CD1c-positive myeloid dendritic cell (primary cell): Measurements from ENCODE around the gene CMBL.
"Not testable (repeated sequence)": the region's sequence is repeated elsewhere in the genome, so short reads cannot be mapped to it uniquely, and the experiment has no call there.

Experiments
- DNase-seq: peaks from one replicate; pipeline ENCODE4 v3.0.0-alpha.2; 2016; ENCODE audit errors: extremely low spot score

Gene CMBL

DNA sequence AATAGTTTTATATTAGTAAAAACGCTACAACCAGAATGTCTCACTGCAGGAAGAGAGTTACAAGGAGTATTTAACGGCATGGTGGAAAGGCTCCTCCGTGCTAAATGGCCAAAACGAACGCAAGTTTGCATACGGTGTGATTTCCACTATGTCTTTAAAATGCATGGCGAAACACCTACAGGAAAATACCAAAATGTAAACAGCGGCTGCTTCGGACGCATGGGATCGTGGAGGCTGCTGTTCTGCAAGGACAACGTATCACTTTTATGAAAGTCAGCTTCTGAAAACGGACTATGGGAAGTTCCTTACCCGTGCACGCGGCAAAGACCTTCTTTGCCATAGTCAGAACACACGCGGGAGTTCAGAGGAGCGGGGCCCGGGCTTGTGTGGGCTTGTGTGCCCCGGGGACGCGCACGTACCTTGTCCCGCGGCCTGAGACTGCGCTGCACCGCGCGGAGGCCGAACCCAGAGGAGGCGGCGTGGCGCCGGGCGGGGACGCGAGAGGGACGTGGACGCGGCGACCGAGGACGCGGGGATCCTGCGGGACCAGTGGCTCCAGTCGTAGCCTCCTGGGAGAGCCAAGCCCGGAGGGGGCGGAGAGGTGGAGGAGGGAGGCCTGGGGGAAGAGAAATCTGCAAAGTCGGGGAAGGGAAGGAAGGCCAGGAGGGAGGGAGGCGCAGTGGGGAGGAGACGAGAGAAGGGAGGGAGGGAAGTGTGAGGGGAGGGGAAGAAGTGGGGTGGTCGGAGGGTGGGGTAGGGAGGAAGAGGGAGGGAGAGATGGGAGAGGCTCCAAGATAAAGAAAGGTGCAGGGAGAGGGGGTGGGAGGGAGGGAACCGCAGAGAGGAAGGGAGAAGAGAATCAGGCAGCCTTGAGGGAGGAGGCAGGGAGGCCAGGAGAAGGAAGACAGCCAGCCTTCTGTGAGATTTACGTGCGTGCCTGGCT is at the start of gene CMBL:
CMBL (minus strand) TSS at position 697 of the 943 bp plus-strand sequence. CDS start 17,140 bp downstream, outside the sequence.
- peak; percentile 33 for DNase-seq

DNA sequence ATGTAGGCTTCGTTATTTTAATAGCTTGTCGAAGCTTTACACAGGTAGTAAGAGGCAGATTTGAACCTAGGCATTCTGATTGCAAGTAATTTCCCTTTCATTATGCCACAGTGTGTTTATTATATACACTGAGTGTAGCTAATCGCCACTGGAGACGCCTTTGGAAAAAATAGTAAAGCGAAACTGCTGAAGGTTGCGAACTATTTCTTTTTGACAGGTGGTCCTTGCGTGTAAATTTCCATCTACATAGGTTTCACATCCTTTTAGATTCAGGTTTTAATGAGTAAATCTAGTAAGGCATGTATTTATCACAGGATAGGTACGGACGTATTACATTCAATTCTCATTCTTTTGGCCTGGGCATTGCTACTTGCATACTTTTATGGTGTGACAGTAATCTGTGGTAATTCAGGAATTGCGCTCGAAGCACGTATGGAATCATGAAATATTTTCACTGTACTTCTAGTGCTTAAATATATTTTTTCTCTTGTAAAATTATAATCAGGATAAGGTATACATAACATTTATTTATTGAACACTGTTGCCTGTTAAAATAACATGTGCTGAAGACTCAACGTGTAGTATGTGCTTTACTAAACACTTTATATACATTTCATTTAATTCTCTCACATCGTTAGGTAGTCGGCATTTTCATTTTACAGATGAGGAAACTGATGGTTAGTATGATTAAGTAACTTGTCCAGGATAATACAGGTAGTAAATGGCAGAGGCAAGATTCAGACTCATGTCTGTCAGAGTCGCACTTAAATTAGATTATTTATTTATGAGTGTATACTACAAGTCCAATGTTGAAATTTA is 47.6 kb upstream of the CMBL start:
- peak; percentile 58 for DNase-seq

DNA sequence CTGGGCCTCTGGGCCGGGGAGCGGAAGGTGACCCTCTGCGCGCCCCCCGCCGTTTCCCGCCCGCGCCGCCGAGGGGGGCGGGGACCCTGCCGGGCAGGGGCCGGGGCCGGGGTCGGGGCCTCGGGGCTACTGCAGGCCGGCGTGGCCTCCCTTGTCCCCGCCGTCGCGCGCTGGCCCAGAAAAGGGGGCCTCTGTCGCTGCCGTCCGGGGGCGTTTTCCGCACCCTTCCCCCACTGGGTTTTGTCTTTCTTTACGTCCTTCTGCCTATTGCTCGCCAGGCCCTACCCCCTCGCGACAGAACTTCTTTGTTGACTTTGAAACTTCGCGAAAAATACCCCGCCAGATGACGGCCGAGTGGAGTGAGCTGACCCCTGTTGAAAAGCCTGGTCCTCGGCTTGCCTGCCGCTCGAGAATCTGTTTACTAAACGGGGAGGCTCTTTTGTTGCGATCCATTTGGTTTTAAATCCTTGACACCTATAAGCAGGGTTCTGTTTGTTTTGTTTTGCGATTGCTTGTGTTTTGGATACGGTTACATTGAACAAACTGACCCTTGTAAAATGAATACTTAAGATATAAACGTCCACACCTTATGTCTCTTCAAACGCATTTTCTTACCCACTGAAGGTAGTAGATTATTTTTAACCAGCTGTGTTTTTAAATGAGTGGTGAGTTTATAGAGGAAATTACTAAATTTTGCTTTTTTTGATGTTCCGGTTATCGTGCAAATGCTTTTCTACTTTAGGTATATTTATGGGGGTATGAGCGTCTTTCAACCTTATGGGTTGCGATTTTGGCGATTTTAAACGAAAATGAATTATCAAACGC is 46.6 kb upstream of the CMBL start:
- DNase-seq: peak; percentile 35

DNA sequence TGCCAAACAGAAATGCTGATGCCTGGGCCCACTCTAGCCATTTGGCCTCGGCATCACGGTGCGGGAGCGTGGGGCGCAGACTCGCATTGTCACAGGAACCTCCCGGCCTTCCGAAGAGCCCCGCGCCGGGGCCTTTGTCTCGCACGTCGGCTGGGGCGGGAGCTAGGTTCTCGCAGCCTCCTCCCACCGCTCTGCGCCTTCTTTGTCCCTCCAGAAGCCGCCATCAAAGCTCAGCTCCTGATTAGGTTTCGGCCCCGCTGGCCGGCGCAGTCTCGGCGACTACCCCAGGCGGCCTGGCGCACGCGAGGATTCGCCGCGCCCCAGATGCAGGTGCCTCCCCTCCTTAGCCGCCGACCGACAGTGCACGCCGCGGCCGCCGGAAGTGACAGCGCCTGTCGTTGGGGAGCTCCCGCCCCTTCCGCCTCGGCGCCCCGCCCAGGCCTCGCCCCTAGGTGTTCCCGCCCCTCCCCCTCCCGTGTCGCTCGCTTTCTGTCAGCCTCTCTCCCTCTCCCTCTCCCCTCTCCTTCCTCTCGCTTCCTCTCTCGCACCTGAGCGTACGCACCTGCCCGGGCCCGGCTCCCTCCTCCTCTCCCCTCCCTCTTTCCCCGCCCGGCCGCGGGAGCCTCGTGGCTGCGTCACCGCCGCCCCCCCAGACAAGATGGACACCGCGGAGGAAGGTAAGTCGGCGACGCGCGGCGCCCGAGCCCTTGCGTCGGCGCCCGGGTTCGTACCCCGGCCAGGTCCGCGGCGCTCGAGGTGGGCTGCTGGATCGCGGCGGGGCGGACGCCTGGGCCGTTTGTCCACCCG is 45.7 kb upstream of the CMBL start, which contains the start of gene MARCHF6:
MARCHF6 (plus strand) TSS at position 455 of the 807 bp plus-strand sequence; CDS start at position 659, 204 bp downstream.
- peak; percentile 95 for DNase-seq

DNA sequence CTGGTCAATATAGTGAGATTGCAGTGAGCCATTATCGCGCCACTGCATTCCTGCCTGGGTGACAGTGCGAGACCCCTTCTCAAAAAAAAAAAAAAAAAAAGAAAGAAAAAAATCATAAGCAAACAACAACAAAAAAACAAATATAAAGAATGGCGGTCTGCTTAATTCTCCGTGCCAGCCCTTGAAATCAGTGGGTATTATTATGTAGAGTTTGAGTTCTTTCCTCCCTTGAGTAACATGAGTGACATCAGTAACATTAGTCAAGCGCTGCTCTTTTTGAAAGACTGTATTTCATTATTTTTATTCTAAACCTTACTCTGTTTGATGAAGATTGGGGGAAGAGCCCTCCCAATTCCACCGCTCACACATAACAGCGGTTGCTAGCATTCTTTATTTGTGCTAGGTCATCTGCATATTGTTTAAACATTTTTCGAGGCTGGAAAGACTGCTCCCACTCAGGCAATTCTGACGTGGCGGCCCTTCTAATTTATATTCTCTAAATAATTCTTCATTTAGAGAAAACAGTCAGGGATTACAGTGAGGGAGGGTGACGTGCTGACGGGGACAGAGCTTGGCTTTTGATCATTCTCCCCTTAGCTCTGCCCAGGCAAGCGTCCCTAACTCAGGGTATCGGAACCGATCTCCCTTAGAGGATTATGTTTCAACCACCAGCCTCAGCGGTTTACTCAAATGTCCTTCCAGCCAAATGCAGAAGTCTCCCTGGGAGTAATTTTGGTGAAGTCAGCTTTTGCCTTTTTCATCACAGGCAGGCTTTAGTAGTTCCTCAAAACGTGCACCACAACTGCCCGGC is 44.9 kb upstream of the CMBL start:
- peak; percentile 93 for DNase-seq

DNA sequence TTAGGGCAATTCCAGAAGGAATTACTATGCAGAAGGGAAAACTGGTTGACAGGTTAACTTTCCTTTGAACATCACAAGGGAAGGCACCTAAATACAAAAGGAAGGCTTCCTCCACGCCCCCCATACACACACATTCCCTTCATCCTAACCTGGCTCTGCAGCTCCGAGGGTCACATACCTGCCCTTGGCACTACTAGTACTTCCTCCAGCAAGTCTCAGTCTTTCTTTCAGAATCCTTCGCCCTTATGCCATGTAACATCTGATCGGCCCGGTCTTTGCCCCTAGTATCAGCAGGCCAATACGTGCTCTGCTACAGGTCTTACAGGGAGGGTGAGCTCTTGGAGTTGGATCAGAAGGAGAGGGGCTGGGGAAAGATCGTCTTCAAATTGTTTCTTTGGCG is 44.2 kb upstream of the CMBL start:
- no peak for DNase-seq

DNA sequence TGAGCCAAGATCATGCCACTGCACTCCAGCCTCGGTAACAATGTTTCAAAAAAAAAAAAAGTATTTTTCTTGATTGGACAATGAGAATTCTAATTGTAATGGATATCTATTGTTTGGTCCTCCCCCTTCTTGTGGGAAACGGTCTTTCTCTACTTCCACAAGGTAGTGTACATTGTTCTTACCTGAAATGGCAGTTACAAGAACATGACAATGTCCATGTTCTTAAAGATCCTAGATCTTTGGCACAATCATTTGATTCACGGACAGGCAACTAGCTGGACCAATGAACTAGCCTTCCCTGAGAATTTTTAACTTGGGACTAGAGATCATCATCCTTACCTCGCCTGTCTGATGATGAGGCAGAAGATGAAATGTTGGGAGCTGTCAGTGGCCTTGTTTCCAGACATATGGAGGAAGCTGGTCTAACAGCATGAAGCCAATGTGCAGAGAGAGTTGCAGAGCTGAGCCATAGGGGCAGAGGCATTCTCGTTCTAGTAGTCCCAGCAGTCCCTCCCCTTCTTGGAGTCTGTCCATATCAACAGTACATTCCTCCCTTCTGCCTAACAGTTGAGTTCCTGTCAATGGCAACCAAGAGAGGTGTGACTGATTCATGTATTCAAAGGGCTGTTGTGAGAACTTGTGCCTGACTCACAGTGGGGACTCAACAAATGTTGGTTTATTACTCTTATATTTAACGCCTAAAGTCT is 43.6 kb upstream of the CMBL start:
- no peak for DNase-seq

DNA sequence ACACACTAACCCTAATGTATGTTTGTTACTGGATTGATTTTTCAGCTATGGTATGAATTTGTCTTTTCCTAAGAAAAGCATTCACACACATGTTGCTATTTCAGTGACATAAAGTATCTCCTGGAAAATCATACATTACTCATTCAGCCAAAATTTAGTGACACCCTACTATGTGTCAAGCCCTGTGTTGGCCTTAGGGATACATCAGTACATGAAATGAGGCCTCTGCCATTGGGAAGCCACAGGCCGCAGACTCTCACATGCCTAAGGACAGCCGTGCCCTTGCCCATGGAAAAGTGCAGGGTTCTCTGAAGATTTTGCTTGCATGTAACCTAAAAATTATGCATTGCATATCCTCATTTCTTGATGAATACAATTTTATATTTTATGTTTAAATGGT is 40.6 kb upstream of the CMBL start:
- no peak for DNase-seq

DNA sequence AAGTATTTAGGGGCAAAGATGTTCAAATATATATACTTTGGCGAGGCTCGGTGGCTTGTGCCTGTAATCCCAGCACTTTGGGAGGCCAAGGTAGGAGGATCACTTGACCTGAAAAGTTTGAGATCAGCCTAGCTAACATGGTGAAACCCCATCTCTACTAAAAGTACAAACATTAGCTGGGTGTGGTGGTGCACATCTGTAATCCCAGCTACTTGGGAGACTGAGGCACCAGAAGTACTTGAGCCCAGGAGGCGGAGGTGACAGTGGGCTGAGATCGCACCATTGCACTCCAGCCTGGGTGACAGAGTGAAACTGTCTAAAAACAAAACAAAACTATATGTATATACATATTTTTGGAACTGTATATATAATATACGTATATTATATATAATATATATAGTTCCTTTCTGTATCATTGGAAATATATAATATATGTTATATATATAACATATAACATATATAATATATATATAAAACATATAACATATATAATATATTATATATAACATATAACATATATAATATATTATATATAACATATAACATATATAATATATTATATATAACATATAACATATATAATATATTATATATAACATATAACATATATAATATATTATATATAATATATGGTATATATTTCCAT is 36.9 kb upstream of the CMBL start:
- DNase-seq: not testable (repeated sequence)

DNA sequence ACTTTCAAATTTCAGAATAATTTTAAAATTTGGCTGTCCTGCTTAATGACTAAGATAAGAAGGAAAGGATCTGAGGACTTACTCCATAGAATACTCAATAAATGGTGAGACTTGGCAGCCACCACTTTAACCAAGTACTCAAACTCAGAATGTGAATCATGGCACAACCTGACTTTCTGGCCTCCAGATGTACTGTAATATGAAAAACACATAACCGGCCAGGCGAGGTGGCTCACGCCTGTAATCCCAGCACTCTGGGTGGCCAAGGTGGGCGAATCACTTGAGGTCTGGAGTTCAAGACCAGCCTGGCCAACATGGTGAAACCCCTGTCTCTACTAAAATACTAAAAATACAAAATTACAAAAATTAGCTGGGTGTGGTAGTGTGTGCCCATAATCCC is 35.8 kb upstream of the CMBL start:
- DNase-seq: no peak

DNA sequence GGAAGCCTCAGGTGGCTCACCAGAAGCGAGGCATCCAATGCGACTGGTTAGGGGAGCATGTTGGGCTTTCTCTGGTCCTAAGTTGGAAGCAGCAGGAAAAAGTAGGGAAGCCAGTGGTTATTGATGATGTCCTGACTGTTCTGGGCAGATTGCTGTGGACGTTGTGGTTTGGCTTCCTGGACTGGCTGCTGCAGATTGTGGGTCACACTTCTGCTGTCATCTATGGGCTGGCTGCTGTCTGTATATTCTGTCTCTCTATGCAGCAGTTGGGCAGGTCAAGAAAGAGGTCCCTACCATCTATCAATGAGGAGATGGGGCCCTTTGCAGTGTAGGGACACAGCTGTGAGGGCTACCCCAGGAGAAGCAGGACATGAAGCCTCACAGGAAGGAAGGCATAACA is 32.3 kb upstream of the CMBL start:
- DNase-seq: no peak

DNA sequence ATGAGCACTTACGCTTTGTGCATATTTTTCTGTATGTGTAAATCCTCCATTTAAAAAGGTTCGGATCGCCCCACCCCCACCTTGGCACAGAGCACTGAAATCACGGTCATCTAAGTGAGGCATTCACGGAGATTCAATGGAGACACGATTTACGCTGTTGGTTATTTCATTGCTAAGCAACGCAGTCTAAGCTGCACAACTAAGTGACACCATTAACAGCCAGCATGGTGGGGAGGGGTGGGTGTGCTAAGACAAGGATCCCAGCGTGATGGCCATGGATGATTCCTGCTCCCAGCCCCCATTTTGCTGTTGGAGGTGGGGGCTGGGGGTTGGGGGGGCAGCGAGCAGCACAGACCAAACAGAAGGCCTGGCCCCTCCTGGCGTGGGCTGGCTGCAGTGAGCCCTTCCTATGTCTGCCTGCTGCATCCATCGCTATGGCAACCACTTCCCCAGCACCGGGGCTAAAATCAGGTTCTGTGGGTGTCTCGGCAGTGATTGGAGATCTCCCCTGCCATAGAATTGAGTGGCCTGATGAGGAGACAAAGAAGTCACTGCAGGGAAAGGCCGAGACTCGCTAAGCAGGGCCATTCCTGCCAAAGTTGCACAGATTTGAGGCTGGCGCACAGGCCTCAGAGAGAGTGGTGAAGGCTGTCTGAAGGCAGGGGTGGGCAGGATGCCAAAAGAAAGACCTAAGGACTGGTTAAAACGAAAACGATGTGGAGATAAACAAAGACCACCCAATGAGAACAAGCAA is 31.5 kb upstream of the CMBL start:
- DNase-seq: no peak

DNA sequence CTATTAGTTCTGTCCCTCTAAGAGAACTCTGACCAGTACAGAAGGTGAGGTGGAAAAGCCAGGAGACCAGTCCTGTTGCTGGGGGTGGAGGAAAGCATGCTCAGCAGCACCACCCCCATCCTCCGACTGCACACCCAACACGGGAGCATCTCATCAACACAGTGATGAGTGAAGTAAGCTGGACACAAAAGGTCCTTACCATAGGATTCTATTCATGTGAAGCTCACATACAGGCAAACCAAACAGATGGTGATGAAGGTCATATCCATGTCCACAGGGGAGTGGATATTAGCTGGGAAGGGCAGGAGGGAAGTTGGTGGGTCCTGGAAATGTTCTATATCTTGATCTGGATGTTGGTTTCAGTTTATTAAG is 31.0 kb upstream of the CMBL start:
- DNase-seq: no peak

DNA sequence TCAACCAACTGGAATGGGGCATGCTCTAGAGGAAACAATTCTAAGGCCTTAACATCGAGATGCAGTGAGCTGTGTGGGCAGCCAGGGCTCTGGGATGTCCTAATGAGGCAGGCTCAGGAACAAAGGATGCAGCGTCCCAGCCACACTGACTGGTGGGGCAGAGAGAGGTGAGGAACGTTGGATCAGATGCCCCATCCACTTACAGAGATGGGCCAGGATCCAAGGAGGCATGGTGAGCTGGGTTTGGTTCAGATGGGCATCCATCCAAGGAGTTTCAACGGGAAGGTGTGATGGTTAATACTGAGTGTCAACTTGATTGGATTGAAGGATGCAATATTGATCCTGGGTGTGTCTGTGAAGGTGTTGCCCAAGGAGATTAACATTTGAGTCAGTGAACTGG is 30.3 kb upstream of the CMBL start:
- no peak for DNase-seq

DNA sequence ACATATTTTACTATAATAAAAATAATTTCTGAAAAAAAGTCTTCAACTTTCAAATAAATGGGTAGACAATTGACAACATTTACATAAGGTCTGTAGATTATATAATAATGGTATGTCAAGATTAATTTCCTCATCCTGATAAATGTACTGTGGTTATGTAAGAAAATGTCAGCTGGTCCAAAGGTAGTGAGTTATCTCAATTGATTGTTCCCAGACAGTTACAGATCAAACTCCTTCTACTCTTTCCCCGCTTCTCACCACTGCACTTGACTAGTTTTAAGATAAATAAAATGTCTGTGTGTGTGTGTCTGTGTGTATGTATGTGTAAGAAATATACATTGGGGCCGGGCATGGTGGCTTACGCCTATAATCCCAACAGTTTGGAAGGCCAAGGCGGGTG is 29.4 kb upstream of the CMBL start:
- no peak for DNase-seq

DNA sequence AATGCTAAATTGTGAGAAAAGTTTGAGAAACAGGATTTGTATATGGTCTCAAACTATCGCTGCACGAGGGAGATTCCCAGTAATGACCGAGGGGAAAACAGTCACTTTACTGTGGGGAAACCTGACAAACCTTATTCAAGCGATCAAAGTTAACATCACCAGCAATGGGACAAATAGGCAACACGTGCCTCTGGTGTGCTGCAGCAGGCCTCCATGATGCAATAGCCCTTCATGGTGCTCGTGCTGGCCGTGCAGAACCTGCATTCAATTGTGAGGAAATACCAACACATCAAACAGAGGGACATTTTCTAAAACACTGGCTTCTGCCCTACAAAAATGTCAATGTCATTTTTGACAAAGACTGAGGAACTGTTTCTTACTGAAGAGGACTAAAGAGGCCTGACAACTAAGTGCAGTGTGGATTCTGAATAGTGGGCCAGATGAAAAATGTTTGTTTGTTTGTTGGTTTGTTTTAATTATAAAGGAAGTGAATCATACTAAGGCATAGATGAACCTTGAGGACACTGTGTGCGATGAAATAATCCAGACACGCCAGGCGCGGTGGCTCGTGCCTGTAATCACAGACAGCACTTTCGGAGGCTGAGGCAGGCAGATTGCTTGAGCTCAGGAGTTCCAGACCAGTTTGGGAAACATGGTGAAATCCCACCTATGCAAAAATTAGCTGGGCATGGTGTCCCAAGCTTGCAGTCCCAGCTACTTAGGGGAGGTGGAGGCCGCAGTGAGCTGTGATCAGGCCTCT is 28.2 kb upstream of the CMBL start:
- DNase-seq: no peak

DNA sequence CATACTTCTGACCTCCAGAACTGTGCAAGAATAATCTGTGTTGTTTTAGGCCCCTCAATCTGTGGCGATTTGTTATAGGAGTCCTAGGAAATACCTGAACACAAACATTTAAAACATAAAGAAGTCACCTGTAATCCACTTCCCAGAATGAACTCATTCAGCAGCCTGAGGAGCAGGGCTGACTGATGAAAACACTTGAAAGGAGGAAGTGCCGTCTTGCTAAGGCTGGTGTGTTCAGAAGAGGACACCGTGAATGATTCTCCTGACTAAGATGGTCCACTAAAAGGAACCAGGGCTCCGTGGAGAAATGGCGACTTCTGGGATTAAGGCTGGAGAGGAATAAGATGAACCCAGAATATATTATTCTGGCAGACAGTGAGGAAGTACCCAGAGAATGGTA is 27.1 kb upstream of the CMBL start:
- peak; percentile 31 for DNase-seq
